Stimulated activated CD8-positive, alpha-beta memory T cell treated with anti-CD3 and anti-CD28 coated beads, Interleukin-7, amount 100 ng/mL, for 1 hour (primary cell): ENCODE results near the gene C4A.
"Not testable (repeated sequence)": the region's sequence is repeated elsewhere in the genome, so short reads cannot be mapped to it uniquely, and the experiment has no call there.

Experiments used
- DNase-seq, 2 donors: peaks; one replicate each; pipeline ENCODE4 v3.0.0-alpha.2; 2020; ENCODE audit warnings: low read depth in 2 of 2

The C4A gene

DNA sequence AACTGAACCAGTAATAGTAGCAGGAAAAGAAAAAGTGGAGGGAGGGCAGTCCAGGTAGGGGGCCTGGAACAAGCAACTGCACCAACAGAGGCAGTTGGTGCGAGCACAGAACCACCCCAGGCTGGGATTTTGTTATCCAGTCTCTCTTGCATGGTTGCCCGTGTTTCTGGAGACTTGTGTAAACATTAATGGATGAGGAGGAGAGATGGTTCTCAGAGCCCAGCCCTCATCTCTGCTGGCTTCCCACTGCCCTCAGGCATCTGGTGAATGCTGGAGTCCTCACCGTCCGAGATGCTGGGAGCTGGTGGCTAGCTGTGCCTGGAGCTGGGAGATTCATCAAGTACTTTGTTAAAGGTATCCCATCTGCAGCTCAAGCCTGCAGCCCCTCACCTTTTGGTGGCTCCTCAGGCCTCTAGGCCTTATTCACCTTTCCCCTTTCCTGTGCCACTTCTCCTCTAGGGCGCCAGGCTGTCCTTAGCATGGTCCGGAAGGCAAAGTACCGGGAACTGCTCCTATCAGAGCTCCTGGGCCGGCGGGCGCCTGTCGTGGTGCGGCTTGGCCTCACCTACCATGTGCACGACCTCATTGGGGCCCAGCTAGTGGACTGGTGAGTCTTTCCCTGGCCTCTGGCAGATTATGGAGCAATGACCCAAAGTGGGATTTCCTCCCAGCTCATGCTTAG, 1.5 kb upstream of the C4A start:
- DNase-seq, result not testable (repeated sequence)

DNA sequence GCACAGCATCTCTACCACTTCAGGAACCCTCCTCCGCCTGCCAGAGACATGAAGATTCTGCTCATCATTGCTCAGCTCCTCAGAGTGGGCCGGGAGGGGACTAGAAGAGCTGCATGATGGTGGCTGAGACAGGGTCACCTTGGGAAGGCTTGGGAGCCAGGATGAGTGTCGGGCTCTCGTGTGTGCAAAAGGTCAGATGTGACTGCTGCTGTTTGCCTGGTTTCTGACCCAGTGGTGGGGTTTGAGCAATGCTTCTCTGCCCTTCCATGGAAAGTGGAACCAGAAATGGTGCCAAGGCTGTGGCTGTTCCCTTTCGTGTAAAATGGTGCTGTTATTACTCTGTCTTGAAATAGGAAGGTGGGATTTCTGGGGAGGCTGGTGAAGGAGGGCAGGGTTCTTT, 859 bp upstream of the C4A start:
- DNase-seq, result not testable (repeated sequence)

DNA sequence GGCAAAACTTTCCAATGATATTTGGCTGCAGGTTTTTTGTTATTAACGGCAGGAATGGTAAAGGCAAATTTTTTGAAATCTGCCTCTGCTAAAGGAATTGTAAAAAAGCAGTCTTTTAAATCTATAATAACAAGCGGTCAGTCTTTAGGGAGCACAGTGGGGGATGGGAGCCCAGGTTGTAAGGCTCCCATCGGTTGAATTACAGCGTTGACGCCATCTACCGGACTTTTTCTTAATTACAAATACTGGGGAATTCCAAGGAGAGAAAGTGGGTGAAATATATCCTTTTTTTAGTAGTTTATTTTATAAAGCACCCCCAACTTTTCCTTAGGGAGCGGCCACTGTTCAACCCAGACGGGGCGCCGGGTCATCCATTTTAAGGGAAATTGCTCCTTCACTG, 7.5 kb downstream of the C4A start:
- DNase-seq, result not testable (repeated sequence)

DNA sequence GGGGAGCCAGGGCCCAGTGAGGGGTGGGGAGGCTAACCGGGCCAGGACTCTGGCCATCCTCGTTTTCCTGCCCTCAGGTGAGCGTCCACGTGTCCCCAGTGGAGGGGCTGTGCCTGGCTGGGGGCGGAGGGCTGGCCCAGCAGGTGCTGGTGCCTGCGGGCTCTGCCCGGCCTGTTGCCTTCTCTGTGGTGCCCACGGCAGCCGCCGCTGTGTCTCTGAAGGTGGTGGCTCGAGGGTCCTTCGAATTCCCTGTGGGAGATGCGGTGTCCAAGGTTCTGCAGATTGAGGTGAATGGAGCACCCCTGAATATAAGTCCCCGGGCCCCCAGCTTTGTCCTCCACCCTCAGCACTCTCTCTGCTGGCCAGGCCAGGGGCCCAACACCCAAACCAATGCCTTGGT, 12.6 kb downstream of the C4A start:
- DNase-seq, result not testable (repeated sequence)

DNA sequence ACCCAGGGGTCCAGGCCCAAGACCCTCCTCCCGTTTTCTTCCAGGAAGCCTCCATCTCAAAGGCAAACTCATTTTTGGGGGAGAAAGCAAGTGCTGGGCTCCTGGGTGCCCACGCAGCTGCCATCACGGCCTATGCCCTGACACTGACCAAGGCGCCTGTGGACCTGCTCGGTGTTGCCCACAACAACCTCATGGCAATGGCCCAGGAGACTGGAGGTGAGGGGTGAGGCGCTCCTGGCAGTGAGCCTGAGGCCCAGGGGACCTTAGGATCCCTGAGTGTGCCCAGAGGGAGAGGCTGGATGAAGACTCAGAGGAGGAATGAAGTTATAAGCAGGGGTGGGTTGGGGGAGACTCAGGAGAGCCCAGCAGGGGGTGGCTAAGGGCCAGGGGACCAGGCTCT, 14.5 kb downstream of the C4A start:
- DNase-seq, result not testable (repeated sequence)

DNA sequence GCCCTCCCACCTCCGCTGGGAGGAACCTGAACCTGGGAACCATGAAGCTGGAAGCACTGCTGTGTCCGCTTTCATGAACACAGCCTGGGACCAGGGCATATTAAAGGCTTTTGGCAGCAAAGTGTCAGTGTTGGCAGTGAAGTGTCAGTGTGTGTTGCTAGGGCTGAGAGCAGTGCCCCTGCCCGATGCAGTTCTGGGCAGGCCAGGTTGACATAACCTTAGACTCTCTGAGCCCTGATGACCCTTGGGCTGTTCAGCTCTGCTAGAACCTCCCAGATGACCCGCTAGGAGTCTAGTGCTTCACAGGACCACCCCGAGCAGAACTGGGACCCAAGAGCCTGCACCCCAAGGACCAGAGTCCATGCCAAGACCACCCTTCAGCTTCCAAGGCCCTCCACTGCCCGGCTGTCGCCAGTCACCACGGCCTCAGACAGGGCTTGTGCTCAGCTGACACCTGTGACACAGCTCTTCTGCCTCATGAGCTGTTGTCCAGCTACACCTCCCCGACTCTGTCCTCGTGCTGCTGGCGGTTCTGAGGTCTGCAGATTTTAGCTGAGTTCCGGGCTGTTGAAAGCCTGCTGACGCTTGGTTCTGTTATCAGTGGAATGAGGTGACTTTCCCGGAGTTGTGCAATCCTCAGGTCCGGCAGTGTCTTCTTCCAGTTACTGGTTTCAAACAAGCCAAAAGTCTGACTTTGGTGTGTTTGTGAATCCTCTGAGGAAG, 20.9 kb downstream of the C4A start:
- DNase-seq, result not testable (repeated sequence)

DNA sequence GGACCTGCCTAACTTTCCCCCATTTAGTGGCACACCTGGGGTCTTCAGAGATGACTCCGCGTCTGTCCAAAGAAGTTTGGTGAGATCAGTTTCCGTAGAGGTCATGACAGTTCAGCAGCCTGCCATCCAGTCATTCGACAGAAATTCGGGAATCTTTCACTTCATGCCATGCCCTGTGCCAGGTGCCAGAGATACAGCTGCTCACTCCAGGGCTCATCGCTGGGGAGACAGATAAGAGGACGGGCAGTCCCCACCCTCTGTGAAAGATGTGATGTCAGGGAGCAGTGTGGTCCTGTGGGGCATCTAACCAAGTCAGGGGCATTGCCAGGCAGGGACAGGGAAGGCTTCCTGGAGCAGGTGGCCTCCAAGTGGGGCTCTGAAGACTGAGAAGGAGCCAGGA, 21.4 kb downstream of the C4A start:
- DNase-seq, result not testable (repeated sequence)

DNA sequence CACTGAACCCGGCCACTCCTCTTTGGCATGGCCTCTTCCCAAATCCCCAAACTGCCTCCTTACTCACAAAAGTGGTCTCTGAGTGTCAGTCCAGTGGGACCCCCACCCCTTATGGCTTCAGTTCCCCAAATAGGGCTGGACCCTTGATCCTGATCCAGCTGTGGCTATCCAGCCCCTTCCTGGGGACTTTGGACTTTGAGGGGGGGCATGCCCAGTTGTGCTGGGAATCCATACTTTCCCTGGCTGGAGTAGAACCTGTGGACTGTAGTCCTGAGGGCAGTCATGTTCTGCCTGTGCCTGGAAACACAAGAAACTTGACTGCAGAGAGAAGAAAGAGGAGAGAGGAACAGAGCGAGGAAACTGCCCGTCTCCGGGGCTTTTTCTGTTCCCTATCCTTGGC, 22.5 kb downstream of the C4A start:
- DNase-seq, result not testable (repeated sequence)

DNA sequence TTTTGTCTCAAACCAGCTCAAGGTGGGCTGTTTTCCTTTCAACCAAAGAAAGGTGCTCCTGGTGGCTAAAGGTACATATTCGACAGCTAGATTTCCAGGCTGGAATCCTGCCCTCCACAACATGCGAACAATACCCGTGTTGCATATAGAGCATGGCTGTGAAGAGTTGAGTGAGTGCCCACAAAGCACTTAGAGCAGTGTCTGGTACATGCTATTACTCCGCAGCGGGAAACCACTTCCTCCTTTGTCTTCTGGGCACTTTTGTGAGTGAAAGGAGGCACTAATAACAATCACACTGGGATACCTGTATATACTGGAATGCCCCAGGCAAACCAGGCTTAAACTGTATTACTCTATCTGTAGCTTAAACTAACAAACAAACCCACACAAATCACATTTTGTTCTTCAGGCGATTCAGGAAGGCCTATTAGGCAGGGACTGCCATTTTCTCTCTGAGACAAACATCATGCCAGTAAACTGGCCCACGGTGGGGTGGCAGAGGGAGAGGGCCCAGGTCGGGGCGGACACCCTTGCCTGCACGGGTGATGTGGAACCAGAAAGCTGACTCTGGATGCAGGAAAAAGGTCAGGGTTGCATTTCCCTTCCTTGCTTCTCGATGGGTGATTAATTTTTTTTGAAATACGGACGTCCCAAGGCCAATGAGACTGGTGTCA, 23.1 kb downstream of the C4A start:
- DNase-seq, result not testable (repeated sequence)

DNA sequence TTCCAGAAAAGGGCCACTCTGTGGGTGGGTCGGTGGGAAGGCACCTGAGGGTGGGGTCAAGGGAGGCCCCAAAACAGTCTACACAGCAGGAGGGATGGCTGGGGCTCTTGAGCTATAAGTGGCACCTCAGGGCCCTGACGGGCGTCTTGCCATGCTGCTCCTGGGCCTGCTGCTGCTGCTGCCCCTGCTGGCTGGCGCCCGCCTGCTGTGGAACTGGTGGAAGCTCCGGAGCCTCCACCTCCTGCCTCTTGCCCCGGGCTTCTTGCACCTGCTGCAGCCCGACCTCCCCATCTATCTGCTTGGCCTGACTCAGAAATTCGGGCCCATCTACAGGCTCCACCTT, 23.7 kb downstream of the C4A start:
- DNase-seq, result not testable (repeated sequence)

DNA sequence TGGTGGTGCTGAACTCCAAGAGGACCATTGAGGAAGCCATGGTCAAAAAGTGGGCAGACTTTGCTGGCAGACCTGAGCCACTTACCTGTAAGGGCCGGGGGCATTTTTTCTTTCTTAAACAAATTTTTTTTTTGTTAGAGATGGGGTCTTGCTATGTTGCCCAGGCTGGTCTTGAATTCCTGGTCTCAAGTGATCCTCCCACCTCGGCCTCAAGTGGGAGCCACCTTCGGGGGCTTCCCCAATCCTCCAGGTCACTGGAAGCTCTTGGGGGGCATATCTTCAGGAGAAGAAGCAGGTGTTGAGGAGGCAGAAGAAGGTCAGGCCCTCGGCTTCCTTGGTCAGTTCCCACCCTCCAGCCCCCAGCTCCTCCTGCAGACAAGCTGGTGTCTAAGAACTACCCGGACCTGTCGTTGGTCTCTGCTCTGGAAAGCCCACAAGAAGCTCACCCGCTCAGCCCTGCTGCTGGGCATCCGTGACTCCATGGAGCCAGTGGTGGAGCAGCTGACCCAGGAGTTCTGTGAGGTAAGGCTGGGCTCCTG, 24.2 kb downstream of the C4A start:
- not testable (repeated sequence) for DNase-seq

DNA sequence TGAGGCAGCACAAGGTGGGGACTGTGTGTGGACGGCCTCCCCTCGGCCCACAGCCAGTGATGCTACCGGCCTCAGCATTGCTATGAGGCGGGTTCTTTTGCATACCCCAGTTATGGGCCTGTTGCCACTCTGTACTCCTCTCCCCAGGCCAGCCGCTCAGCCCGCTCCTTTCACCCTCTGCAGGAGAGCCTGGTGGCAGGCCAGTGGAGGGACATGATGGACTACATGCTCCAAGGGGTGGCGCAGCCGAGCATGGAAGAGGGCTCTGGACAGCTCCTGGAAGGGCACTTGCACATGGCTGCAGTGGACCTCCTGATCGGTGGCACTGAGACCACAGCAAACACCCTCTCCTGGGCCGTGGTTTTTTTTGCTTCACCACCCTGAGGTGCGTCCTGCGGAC, 25.2 kb downstream of the C4A start:
- DNase-seq, result not testable (repeated sequence)

DNA sequence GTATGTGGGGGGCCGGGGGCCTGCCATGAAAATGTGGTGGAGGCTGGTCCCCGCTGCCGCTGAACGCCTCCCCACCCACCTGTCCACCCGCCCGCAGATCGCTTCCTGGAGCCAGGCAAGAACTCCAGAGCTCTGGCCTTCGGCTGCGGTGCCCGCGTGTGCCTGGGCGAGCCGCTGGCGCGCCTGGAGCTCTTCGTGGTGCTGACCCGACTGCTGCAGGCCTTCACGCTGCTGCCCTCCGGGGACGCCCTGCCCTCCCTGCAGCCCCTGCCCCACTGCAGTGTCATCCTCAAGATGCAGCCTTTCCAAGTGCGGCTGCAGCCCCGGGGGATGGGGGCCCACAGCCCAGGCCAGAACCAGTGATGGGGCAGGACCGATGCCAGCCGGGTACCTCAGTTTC, 26.2 kb downstream of the C4A start:
- not testable (repeated sequence) for DNase-seq

DNA sequence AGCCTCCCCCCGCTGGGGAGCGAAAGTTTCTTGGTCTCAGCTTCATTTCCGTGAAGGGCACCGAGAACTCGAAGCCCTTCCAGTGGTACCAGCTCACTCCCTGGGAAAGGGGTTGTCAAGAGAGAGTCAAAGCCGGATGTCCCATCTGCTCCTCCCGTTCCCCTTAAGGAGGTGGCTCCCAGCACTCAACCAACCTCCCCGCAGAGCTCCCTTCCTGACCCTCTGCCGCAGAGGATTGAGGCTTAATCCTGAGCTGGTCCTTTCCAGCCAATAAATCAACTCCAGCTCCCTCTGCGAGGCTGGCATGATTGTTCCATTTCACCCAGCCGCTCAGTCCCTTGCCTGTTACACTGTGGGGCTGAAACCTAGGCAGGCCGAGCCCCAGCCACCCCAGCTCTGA, 26.8 kb downstream of the C4A start:
- DNase-seq, result not testable (repeated sequence)

DNA sequence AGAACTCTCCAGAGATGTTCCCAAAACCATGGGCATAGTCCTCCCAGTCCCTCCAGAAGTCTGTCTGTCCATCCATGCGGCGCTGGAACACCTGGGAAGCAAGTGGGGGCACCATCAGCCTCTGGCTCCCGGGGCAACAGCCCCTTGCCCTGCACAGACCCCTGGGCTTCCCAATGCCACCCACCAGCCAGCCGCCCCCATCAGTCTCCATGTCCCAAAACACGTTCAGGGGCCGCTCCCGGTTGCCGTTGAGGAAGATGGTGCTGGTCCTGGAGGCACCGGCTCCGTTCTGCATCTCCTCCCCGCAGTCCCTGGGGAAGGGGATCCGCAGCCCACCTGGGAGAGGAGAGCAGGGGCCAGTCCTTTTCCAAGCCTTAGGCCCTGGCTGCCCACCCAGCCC, 27.7 kb downstream of the C4A start:
- not testable (repeated sequence) for DNase-seq

DNA sequence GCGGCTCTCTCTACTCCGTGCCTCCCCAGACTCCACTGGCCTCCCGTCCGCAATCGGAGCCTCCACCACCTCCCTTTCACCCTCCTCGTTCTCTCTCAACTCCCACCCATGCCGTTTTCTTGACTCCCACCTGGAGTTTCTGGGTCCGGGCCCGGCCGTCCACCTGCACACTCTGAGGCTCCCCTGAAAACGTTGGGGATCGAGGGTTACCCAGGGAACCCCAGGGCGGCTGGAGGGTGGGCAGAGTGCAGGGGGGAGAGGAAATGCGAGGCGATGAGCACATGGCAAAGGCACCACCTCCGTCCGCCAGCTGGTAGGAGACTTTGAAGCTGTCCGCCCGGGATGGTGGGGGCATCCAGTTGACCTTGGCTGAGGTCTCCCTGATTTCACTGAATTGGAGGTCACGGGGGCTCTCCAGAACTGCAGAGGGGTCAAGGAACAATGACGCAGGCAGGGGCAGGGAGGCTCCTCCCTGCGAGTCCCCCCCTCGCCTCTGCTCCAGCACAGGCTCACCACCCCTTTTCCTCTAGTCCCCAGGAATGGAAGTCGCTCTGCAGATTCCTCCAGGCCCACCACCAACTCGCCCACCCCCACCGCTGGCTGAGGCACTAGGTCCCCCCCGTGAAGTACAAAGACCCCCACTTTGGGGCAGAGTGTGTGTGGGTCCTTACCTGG, 29.1 kb downstream of the C4A start:
- not testable (repeated sequence) for DNase-seq

DNA sequence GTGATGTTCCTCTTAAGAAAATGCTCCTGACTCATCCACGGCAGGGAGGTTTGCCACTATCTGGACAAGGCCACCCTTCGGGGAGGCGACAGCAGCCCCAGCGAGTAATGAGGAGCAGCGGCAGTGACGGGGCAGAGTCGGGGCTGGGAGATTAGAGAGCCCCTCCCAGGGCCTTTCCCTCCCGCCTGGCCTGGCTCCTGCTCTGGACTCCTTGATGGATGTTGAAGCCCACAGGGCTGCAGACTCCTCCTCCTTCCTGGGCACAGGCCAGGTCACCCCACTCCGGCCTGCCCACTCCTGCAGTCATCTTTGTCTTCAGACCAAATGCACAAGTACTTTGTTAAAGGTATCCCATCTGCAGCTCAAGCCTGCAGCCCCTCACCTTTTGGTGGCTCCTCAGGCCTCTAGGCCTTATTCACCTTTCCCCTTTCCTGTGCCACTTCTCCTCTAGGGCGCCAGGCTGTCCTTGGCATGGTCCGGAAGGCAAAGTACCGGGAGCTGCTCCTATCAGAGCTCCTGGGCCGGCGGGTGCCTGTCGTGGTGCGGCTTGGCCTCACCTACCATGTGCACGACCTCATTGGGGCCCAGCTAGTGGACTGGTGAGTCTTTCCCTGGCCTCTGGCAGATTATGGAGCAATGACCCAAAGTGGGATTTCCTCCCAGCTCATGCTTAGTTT, 31.2 kb downstream of the C4A start:
- not testable (repeated sequence) for DNase-seq

DNA sequence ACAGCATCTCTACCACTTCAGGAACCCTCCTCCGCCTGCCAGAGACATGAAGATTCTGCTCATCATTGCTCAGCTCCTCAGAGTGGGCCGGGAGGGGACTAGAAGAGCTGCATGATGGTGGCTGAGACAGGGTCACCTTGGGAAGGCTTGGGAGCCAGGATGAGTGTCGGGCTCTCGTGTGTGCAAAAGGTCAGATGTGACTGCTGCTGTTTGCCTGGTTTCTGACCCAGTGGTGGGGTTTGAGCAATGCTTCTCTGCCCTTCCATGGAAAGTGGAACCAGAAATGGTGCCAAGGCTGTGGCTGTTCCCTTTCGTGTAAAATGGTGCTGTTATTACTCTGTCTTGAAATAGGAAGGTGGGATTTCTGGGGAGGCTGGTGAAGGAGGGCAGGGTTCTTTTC, 31.9 kb downstream of the C4A start:
- not testable (repeated sequence) for DNase-seq

DNA sequence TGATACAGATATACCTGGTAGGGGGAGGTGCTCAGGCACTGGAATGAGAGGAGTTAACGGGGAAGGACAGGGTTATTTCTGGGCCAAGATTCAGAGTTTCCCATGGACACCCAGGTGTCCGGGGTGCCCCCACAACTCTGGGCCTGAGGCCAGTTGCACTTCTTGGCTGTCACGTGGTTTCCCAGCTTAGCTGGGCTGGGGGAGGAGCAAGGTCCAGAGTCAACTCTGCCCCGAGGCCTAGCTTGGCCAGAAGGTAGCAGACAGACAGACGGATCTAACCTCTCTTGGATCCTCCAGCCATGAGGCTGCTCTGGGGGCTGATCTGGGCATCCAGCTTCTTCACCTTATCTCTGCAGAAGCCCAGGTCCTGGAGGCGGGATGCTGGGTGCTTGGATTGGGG, 32.7 kb downstream of the C4A start, which contains the start of gene C4B:
Gene C4B (plus strand): TSS at position 249 of the 400 bp plus-strand sequence. CDS start 51 bp downstream, at position 300.
- DNase-seq, result not testable (repeated sequence)

DNA sequence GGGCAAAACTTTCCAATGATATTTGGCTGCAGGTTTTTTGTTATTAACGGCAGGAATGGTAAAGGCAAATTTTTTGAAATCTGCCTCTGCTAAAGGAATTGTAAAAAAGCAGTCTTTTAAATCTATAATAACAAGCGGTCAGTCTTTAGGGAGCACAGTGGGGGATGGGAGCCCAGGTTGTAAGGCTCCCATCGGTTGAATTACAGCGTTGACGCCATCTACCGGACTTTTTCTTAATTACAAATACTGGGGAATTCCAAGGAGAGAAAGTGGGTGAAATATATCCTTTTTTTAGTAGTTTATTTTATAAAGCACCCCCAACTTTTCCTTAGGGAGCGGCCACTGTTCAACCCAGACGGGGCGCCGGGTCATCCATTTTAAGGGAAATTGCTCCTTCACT, 40.2 kb downstream of the C4A start:
- DNase-seq, result not testable (repeated sequence)

DNA sequence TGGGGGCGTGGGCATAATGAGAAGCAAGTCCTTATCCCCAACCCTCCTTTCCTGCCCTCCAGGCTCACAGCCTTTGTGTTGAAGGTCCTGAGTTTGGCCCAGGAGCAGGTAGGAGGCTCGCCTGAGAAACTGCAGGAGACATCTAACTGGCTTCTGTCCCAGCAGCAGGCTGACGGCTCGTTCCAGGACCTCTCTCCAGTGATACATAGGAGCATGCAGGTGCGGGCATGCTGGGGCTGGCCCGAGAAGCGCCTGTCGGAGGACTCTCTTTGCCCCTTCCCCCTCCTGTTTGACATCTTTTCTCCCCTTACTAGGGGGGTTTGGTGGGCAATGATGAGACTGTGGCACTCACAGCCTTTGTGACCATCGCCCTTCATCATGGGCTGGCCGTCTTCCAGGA, 46.8 kb downstream of the C4A start:
- not testable (repeated sequence) for DNase-seq
